GM18511 (cell line): ENCODE measurements around the gene BAZ2B.

Experiments used
- ATAC-seq: cut with Tn5 transposase; IDR thresholded peaks from one replicate; pipeline ENCODE4 v1.9.1; 2021; ENCODE audit warnings: mild to moderate bottlenecking, moderate library complexity; ENCODE audit not compliant: unreplicated experiment

Gene BAZ2B

GRCh38 chr2:159585622-159586021 lies 30.7 kb downstream of the BAZ2B start:
- no peak for ATAC-seq

GRCh38 chr2:159584796-159585195 lies 31.6 kb downstream of the BAZ2B start:
- ATAC-seq, result no peak

- ATAC-seq, result no peak
Observed at GRCh38 chr2:159573846-159574606, 42.3 kb downstream of the BAZ2B start.

GRCh38 chr2:159573294-159573693 lies 43.1 kb downstream of the BAZ2B start:
- ATAC-seq, result no peak

- ATAC-seq, result no peak
Observed at GRCh38 chr2:159572459-159572858, 43.9 kb downstream of the BAZ2B start.

GRCh38 chr2:159571540-159572260 lies 44.6 kb downstream of the BAZ2B start:
- ATAC-seq, result no peak

GRCh38 chr2:159564081-159564480 lies 52.3 kb downstream of the BAZ2B start:
- ATAC-seq, result no peak

GRCh38 chr2:159562248-159562647 lies 54.1 kb downstream of the BAZ2B start:
- ATAC-seq, result no peak

- ATAC-seq, result no peak
Observed at GRCh38 chr2:159561786-159562185, 54.6 kb downstream of the BAZ2B start.

GRCh38 chr2:159561242-159561641 lies 55.1 kb downstream of the BAZ2B start:
- ATAC-seq, result no peak

GRCh38 chr2:159559034-159559433 lies 57.3 kb downstream of the BAZ2B start:
- no peak for ATAC-seq

- no peak for ATAC-seq
Observed at GRCh38 chr2:159558479-159558878, 57.9 kb downstream of the BAZ2B start.

- no peak for ATAC-seq
Observed at GRCh38 chr2:159557437-159558034, 58.8 kb downstream of the BAZ2B start.

GRCh38 chr2:159555651-159556392 lies 60.5 kb downstream of the BAZ2B start:
- no peak for ATAC-seq

GRCh38 chr2:159553727-159554126 lies 62.6 kb downstream of the BAZ2B start:
- ATAC-seq, result no peak

GRCh38 chr2:159551806-159552205 lies 64.5 kb downstream of the BAZ2B start:
- no peak for ATAC-seq

GRCh38 chr2:159550231-159550630 lies 66.1 kb downstream of the BAZ2B start:
- ATAC-seq, result no peak

- ATAC-seq, result no peak
Observed at GRCh38 chr2:159549234-159549633, 67.1 kb downstream of the BAZ2B start.

- no peak for ATAC-seq
Observed at GRCh38 chr2:159546716-159547430, 69.5 kb downstream of the BAZ2B start.

GRCh38 chr2:159546039-159546438 lies 70.3 kb downstream of the BAZ2B start:
- ATAC-seq, result no peak

- no peak for ATAC-seq
Observed at GRCh38 chr2:159545085-159545484, 71.3 kb downstream of the BAZ2B start.
